ENCODE measurements around the gene VPS54.

DNA sequence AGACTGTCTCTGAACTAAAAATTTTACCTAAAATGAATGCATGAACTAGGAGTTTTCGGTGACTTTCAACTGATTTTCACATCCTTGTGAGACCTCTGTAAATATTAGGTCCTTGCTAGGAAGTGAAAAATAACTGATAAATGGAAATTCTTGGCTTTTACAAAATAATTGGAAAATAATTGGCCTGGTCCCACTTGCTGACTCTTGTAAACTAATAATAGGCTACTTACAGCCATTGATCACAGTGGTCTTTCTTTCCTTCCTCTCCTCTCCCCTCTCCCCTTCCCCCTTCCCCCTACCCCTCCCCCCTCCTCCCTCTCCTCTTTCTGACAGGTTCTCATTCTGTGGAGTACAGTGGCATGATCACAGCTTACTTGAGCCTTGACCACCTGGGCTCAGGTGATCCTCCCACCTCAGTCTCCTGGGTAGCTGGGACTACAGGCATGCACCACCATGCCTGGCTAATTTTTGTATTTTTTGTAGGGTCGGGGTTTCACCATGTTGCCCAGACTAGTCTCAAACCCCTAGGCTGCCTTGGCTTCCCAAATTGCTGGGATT lies 139.3 kb downstream of the VPS54 start:
- TF ChIP-seq, protein P1, sequence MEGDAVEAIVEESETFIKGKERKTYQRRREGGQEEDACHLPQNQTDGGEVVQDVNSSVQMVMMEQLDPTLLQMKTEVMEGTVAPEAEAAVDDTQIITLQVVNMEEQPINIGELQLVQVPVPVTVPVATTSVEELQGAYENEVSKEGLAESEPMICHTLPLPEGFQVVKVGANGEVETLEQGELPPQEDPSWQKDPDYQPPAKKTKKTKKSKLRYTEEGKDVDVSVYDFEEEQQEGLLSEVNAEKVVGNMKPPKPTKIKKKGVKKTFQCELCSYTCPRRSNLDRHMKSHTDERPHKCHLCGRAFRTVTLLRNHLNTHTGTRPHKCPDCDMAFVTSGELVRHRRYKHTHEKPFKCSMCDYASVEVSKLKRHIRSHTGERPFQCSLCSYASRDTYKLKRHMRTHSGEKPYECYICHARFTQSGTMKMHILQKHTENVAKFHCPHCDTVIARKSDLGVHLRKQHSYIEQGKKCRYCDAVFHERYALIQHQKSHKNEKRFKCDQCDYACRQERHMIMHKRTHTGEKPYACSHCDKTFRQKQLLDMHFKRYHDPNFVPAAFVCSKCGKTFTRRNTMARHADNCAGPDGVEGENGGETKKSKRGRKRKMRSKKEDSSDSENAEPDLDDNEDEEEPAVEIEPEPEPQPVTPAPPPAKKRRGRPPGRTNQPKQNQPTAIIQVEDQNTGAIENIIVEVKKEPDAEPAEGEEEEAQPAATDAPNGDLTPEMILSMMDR (IDR thresholded peaks at IDR 0.05): no peak
- TF ChIP-seq EP300 (IDR thresholded peaks at IDR 0.05): no peak
- no peak for TF ChIP-seq POLR2AphosphoS5 (IDR thresholded peaks at IDR 0.05)

Data from gastroesophageal sphincter (tissue), 3 donors.